ENCODE data around the gene PAX8. TPM values are rescaled to one million over a fixed set of nuclear protein-coding genes. Genes with fewer than 3 reads are reported as not detected.

Gene PAX8
- total and polyA plus RNA-seq, 10 donors, result 0.06 to 2.8 (median 1.0) TPM

- H3K9me3 ChIP-seq, result no peaks in the 10 kb centered on the region
- H3K4me1 ChIP-seq, result peaks cover 36 to 100% (median 91%) of the 10 kb centered on the region in 6 donors
- intact Hi-C loops (cut with DNase I; ENCODE audit: low total_unique reads), result no loop called here
- WGBS, 5 donors, result 93 to 99% (median 96%) methylated on average over 7 to 8 of the region's 8 CpGs
- H3K4me3 ChIP-seq, result no peak overlapping the region
- H3K27me3 ChIP-seq (replicated peaks in 1 of 7), result no peaks in the 10 kb centered on the region
- peak; percentile 48 for DNase-seq
- peak overlapping the region in 2 of 8 donors; percentile 86 to 87 for H3K27ac ChIP-seq
- no peak for TF ChIP-seq CTCF (IDR thresholded peaks at IDR 0.05 in 8 of 11, conservative IDR thresholded peaks at IDR 0.05 in 3 of 11)
- no peak for TF ChIP-seq POLR2AphosphoS5 (IDR thresholded peaks at IDR 0.05)
- no peak for TF ChIP-seq POLR2A (IDR thresholded peaks at IDR 0.05)
- peaks cover 0 to 81% (median 45%) of the 10 kb centered on the region in 6 donors for H3K36me3 ChIP-seq
These were observed 95.5 kb downstream of the PAX8 start for GRCh38 chr2:113183264-113183663.

- Histone ChIP-seq H3K27me3 (replicated peaks in 1 of 7) (no peaks in the 10 kb centered on the region), H3K36me3 (peaks cover 0 to 81% (median 42%) of the 10 kb centered on the region in 6 donors), H3K4me3 (no peak overlapping the region), H3K27ac (peak overlapping the region in 3 of 8 donors; percentile 75 to 87 (median 86)), H3K9me3 (no peaks in the 10 kb centered on the region), H3K4me1 (peaks cover 42 to 100% (median 91%) of the 10 kb centered on the region in 6 donors)
- intact Hi-C loops (cut with DNase I; ENCODE audit: low total_unique reads), result no loop called here
- peak; percentile 64 for DNase-seq
- 84 to 97% (median 96%) methylated on average over 11 to 15 of the region's 15 CpGs for WGBS, 5 donors
- TF ChIP-seq POLR2AphosphoS5 (IDR thresholded peaks at IDR 0.05) (no peak), CTCF (IDR thresholded peaks at IDR 0.05 in 8 of 11, conservative IDR thresholded peaks at IDR 0.05 in 3 of 11) (no peak), POLR2A (IDR thresholded peaks at IDR 0.05) (no peak)
These were observed 96.1 kb downstream of the PAX8 start for GRCh38 chr2:113182471-113183260.

GRCh38 chr2:113181258-113182051 lies 97.3 kb downstream of the PAX8 start:
- TF ChIP-seq POLR2A (IDR thresholded peaks at IDR 0.05) (no peak), CTCF (IDR thresholded peaks at IDR 0.05 in 8 of 11, conservative IDR thresholded peaks at IDR 0.05 in 3 of 11) (no peak), POLR2AphosphoS5 (IDR thresholded peaks at IDR 0.05) (peak; percentile 19 to 31 (median 26))
- peak; percentile 74 for DNase-seq
- no peaks in the 10 kb centered on the region for H3K27me3 ChIP-seq (replicated peaks in 1 of 7)
- WGBS, 5 donors, result 19 to 34% (median 21%) methylated on average over 8 of the region's 8 CpGs
- H3K4me3 ChIP-seq, result peak overlapping the region in 1 of 8 donors; percentile 50
- H3K9me3 ChIP-seq, result no peaks in the 10 kb centered on the region
- H3K27ac ChIP-seq, result peak overlapping the region; percentile 30 to 87 (median 60)
- H3K4me1 ChIP-seq, result peaks cover 48 to 100% (median 96%) of the 10 kb centered on the region in 6 donors
- intact Hi-C loops (cut with DNase I; ENCODE audit: low total_unique reads), result no loop called here
- peaks cover 0 to 73% (median 34%) of the 10 kb centered on the region in 6 donors for H3K36me3 ChIP-seq
